HepG2 (cell line): ENCODE data around the gene ITIH1. TPM values are rescaled to one million over a fixed set of nuclear protein-coding genes. Genes with fewer than 3 reads are reported as not detected.
A peak's percentile ranks its signal among the peaks of the same experiment; 100 is the strongest.

Experiments used
- ATF1 ChIP-seq: IDR thresholded peaks from 2 replicates; pipeline ENCODE4 v1.6.1; 2016; ENCODE audit warnings: mild to moderate bottlenecking, control low read depth
- FIP1L1 ChIP-seq: fragments of 200-400 bp; formaldehyde crosslinking; IDR thresholded peaks from 2 replicates; pipeline ENCODE4 v1.6.1; 2018; ENCODE audit warnings: low read depth, mild to moderate bottlenecking, low read length, moderate library complexity, borderline replicate concordance; ENCODE audit not compliant: insufficient read depth
- GABPB1 ChIP-seq: IDR thresholded peaks from 2 replicates; pipeline ENCODE4 v1.6.1; 2016; ENCODE audit warnings: mild to moderate bottlenecking, missing genetic modification reagents, moderate library complexity, missing compliant biosample characterization
- GPN1 ChIP-seq: sonication (generic); formaldehyde crosslinking; IDR thresholded peaks from 2 replicates; pipeline ENCODE4 v1.5.1; 2020; ENCODE audit warnings: missing genetic modification reagents, borderline replicate concordance
- IKZF4 ChIP-seq: sonication (generic); formaldehyde crosslinking; IDR thresholded peaks from 2 replicates; pipeline ENCODE4 v1.5.1; 2020; ENCODE audit warnings: borderline replicate concordance, mild to moderate bottlenecking, low read depth, missing genetic modification reagents; ENCODE audit errors: not compliant biosample characterization
- ISX ChIP-seq: sonication (generic); formaldehyde crosslinking; conservative IDR thresholded peaks from 2 replicates; pipeline ENCODE4 v1.5.0; 2020; ENCODE audit warnings: missing genetic modification reagents
- MLLT10 ChIP-seq: sonication (generic); formaldehyde crosslinking; IDR thresholded peaks from 2 replicates; pipeline ENCODE4 v1.4.0; 2020; ENCODE audit warnings: missing genetic modification reagents
- NAIF1 ChIP-seq: sonication (generic); formaldehyde crosslinking; IDR thresholded peaks from 2 replicates; pipeline ENCODE4 v1.5.0; 2020; ENCODE audit warnings: mild to moderate bottlenecking, missing genetic modification reagents, borderline replicate concordance
- NR2C2 ChIP-seq: sonication (generic); formaldehyde crosslinking; IDR thresholded peaks from 2 replicates; pipeline ENCODE4 v1.4.0; 2020; ENCODE audit warnings: missing genetic modification reagents, mild to moderate bottlenecking, moderate library complexity, borderline replicate concordance
- PAXIP1 ChIP-seq: sonication (generic); formaldehyde crosslinking; conservative IDR thresholded peaks from 2 replicates; pipeline ENCODE4 v1.4.0; 2020; ENCODE audit warnings: mild to moderate bottlenecking, missing genetic modification reagents, moderate library complexity
- PHF20 ChIP-seq: sonication (generic); formaldehyde crosslinking; IDR thresholded peaks from 2 replicates; pipeline ENCODE4 v1.5.0; 2020; ENCODE audit warnings: mild to moderate bottlenecking, missing genetic modification reagents
- POLR2G ChIP-seq: fragments of 200-400 bp; formaldehyde crosslinking; IDR thresholded peaks from 2 replicates; pipeline ENCODE4 v1.6.1; 2018; ENCODE audit warnings: mild to moderate bottlenecking, low read depth, low read length, moderate library complexity
- SP4 ChIP-seq: sonication (generic); formaldehyde crosslinking; IDR thresholded peaks from 2 replicates; pipeline ENCODE4 v1.8.1; 2023; ENCODE audit warnings: mild to moderate bottlenecking, missing genetic modification reagents
- SP5 ChIP-seq: IDR thresholded peaks from 2 replicates; pipeline ENCODE4 v1.6.1; 2016; ENCODE audit warnings: low read depth, borderline replicate concordance
- ZFP36 ChIP-seq: fragments of 150-350 bp; IDR thresholded peaks from 2 replicates; pipeline ENCODE4 v1.6.1; 2018; ENCODE audit warnings: borderline replicate concordance, low read length, low read depth; ENCODE audit not compliant: partially characterized antibody
- ZIK1 ChIP-seq: sonication (generic); formaldehyde crosslinking; IDR thresholded peaks from 2 replicates; pipeline ENCODE4 v1.5.0; 2020; ENCODE audit warnings: mild to moderate bottlenecking, low read depth, missing genetic modification reagents, borderline replicate concordance
- ZNF138 ChIP-seq: sonication (generic); formaldehyde crosslinking; IDR thresholded peaks from 2 replicates; pipeline ENCODE4 v1.5.0; 2020; ENCODE audit warnings: mild to moderate bottlenecking, low read depth, missing genetic modification reagents
- ZNF496 ChIP-seq: sonication (generic); formaldehyde crosslinking; IDR thresholded peaks from 2 replicates; pipeline ENCODE4 v1.8.1; 2023; ENCODE audit warnings: mild to moderate bottlenecking, moderate library complexity, missing genetic modification reagents; ENCODE audit not compliant: insufficient replicate concordance
- ZNF619 ChIP-seq: sonication (generic); formaldehyde crosslinking; IDR thresholded peaks from 2 replicates; pipeline ENCODE4 v1.4.0; 2020; ENCODE audit warnings: mild to moderate bottlenecking, missing genetic modification reagents
- ZNF670 ChIP-seq: sonication (generic); formaldehyde crosslinking; IDR thresholded peaks from 2 replicates; pipeline ENCODE4 v1.8.0; 2022; ENCODE audit warnings: mild to moderate bottlenecking, missing genetic modification reagents, borderline replicate concordance
- ZNF780A ChIP-seq: sonication (generic); formaldehyde crosslinking; IDR thresholded peaks from 2 replicates; pipeline ENCODE4 v1.8.0; 2022; ENCODE audit warnings: mild to moderate bottlenecking, missing genetic modification reagents, moderate library complexity
- ZNF839 ChIP-seq: sonication (generic); formaldehyde crosslinking; IDR thresholded peaks from 2 replicates; pipeline ENCODE4 v1.4.0; 2020; ENCODE audit warnings: missing genetic modification reagents, mild to moderate bottlenecking, borderline replicate concordance
- polyA plus RNA-seq, 8 experiments: library from polyadenylated mRNA; depleted of rRNA in 3 of 8; stranded (reverse) in 7 of 8; unstranded in 1 of 8; fragments of >200 nt; fragmentation: Illumina TruSeq in 4 of 8; extraction: Trizol in 4 of 8; gene quantifications; 2 replicates each; pipeline versions ENCODE4 v1.2.1 to v1.2.3, GENCODE V29; 2011 to 2016; ENCODE audit warnings: low read depth in 4 of 8, missing spikeins in 1 of 8, mixed read lengths in 1 of 8; ENCODE audit not compliant: insufficient read depth in 1 of 8
- total RNA-seq, 5 experiments: library from RNA; depleted of rRNA; stranded (reverse); fragments of >200 nt; fragmentation: Illumina TruSeq; extraction: Trizol; gene quantifications; 2 replicates each; pipeline ENCODE4 v1.2.3, GENCODE V29; 2016; ENCODE audit warnings: low read depth in 1 of 5
- TF ChIP-seq, protein P1 (sequence below): sonication (generic); formaldehyde crosslinking; IDR thresholded peaks from 2 replicates; pipeline ENCODE4 v1.5.0; 2020; ENCODE audit warnings: mild to moderate bottlenecking, missing genetic modification reagents

ITIH1 gene
- total and polyA plus RNA-seq, 2 of the 13 experiments (the other 11 are each of a cell fraction or from before 2014, with no cell fraction given) = 12.3 to 19.6 TPM

DNA sequence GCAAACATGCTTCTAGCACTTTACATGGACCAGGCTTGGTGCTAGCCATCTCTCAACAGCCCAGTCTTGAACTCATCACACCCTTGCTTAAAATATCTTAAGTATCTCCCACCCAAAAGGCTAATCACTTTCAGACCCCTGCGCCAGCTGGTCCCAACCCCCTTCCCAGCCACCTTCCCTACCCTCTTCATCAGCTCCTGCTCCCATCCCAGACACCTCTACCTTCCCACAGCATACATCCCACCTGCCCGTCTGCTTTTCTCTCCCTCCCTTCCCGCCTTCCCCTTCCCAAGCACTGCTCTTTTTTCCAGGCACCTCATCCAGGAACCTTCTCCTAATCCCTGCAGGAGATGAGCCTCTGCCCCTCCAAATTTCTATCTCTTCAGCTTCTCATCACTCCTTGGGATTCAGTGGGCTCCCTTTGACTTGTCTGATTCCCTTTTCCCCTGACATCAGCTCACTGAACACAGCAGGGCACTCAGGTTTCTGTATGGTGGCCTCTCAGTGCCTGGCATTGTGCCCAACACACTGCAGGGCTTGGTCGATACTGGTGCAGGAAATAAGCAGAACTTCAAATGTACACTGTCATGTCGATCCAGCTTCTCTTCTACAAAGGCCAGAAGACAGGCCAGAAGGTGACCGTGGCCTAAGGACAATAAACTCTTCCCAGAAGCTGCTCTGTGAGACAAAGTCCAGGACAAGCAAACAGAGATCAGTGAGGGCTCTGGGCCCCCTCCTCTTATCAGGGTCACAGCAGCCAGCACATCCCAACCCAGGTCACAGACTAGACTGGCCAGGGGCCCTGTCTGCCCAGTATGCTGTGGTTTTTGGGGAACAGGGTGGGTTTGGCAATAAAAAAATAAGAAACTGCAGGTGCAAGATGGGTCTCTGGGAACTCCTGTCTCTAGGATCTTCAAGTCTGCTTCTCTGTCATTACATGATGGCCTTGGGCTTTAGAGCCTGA is 2.2 kb upstream of the ITIH1 start (continued):
- TF ChIP-seq, protein P1, sequence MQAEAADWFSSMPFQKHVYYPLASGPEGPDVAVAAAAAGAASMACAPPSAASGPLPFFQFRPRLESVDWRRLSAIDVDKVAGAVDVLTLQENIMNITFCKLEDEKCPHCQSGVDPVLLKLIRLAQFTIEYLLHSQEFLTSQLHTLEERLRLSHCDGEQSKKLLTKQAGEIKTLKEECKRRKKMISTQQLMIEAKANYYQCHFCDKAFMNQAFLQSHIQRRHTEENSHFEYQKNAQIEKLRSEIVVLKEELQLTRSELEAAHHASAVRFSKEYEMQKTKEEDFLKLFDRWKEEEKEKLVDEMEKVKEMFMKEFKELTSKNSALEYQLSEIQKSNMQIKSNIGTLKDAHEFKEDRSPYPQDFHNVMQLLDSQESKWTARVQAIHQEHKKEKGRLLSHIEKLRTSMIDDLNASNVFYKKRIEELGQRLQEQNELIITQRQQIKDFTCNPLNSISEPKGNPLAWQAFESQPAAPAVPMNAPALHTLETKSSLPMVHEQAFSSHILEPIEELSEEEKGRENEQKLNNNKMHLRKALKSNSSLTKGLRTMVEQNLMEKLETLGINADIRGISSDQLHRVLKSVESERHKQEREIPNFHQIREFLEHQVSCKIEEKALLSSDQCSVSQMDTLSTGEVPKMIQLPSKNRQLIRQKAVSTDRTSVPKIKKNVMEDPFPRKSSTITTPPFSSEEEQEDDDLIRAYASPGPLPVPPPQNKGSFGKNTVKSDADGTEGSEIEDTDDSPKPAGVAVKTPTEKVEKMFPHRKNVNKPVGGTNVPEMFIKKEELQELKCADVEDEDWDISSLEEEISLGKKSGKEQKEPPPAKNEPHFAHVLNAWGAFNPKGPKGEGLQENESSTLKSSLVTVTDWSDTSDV (CRISPR knock-in tag) = no peak
- TF ChIP-seq ZNF780A (CRISPR knock-in tag) (no peak; the same call in 1 of the 2 replicates), ZFP36 (no peak), SP4 (CRISPR knock-in tag) (no peak), PHF20 (peak; percentile 67; the same call in 1 of the 2 replicates), ZNF619 (CRISPR knock-in tag) (no peak; the same call in 1 of the 2 replicates), ZNF138 (CRISPR knock-in tag) (no peak), POLR2G (peak; percentile 57; the same call in 1 of the 2 replicates), ZNF496 (no peak), MLLT10 (no peak), SP5 (CRISPR knock-in tag) (0 out of 2 replicates have a peak, but pooled peaks have one; percentile 36), ISX (CRISPR knock-in tag) (no peak), ZIK1 (CRISPR knock-in tag) (no peak), GABPB1 (CRISPR knock-in tag) (no peak; the same call in 1 of the 2 replicates), ZNF839 (CRISPR knock-in tag) (no peak), IKZF4 (CRISPR knock-in tag) (no peak), PAXIP1 (CRISPR knock-in tag) (peak; percentile 100), NR2C2 (CRISPR knock-in tag) (peak; percentile 88), ATF1 (CRISPR knock-in tag) (peak; percentile 60; the same call in 1 of the 2 replicates), FIP1L1 (no peak), ZNF670 (CRISPR knock-in tag) (peak; percentile 76; the same call in 1 of the 2 replicates), GPN1 (CRISPR knock-in tag) (no peak), NAIF1 (CRISPR knock-in tag) (no peak)
